Medulla oblongata (tissue), 1 donor: ENCODE data around the gene PLEK2.
"Not testable (repeated sequence)": the region's sequence is repeated elsewhere in the genome, so short reads cannot be mapped to it uniquely, and the experiment has no call there.

Experiments
- DNase-seq: peaks from one replicate; pipeline ENCODE4 v3.0.0-alpha.2; 2015; ENCODE audit errors: extremely low spot score

PLEK2 gene, protein sequence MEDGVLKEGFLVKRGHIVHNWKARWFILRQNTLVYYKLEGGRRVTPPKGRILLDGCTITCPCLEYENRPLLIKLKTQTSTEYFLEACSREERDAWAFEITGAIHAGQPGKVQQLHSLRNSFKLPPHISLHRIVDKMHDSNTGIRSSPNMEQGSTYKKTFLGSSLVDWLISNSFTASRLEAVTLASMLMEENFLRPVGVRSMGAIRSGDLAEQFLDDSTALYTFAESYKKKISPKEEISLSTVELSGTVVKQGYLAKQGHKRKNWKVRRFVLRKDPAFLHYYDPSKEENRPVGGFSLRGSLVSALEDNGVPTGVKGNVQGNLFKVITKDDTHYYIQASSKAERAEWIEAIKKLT

GRCh38 chr14:67411820-67412421 lies at the start of gene PLEK2:
Gene PLEK2 (minus strand): TSS chr14:67412165. CDS start chr14:67412059, 106 bp downstream.
- DNase-seq: no peak

DNA sequence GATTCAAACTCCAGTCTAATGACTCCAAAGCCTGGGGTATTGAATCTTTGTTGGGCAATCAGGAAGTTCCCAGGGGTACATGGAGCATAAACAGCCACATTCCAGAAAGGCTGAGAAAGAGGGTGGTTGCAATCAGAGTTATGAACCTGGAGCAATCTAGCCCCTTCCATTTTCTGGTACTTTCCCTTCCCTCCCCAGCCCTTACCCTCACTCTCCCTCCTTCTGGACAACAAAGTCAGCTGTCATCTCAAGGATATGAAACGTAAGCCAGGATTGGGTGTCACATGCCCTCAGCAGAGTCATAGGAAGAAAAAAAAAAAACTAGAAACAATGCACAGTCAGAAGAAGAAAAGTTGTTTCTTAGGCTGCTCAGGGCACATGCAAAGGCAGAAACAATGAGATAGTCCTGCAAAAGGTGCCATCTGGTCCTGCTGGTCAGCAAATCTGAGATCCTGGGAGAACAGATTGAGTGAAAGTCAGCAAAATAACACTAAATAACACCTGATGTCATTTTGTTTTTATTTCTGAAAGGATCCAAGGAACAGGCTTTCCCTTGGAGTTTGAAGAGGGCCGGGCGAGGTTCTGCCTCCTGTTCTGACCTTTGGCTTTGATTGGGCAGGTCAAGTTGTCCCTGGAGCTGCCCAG lies 49.5 kb upstream of the PLEK2 start:
- DNase-seq: no peak

GRCh38 chr14:67459336-67459735 lies 47.4 kb upstream of the PLEK2 start:
- no peak for DNase-seq

DNA sequence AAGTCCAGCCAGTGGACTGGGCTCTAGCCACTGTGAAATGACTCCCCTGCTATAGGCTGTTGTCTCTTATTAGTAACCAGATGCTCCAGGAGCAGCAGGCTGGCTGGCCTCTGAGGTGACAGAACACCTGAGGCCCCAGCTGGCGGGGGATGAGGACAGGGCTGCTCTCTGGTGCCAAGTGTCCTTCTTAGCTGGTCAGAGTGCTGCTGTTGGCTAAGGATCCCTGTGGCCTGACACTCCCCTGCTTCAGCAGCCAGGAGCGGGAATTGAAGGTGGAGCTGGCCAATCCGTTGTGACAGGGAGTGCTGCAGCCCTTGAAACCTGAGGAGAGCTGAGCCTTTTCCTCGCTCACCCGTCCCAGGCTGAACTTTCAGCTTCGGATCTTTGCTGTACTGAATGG lies 45.8 kb upstream of the PLEK2 start:
- DNase-seq: no peak

DNA sequence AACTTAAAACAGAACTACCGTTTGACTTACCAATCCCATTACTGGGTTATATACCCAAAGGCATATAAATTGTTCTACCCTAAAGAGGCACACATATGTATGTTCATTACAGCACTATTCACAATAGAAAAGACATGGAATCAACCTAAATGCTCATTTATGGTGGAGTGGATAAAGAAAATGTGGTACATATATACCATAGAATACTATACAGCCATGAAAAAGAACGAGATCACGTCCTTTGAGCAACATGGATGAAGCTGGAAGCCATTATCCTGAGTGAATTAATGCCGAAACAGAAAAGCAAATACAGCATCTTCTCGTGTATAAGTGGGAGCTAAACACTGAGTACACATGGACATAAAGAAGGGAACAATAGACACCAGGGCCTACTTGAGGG lies 44.8 kb upstream of the PLEK2 start:
- no peak for DNase-seq

DNA sequence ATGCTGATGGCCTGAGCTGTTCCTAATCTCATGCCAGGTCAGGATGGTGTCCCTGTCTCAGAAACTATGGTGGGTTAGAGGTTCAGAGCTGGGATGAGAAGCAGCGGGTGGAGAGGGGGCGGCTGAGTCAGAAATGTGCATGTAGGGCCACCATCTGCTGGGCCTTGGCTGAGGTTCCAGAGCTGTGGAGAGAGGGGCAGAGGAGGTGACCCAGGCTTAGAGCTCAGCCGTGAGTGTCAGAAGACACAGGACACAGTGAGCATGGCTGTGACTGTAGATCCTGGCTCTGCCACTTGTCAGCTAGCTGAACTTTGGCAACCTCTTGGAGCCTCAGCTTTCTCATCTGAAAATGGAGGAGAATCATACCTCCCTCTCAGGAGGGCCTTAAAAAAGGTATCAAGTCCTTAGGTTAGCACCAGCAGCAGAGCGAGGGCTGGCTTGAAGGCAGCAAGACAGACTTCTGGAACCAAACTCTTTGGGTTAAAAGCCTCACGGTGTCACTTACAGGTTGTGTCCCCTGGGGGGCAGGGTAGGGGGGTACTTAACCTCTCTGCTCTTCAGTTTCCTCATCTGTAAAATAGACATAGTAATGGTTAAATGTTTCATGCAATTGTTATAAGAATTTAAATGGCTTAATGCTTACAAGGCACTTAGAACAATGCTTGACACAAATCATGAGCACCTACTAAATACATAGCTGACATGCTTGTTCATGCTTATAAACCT lies 41.8 kb upstream of the PLEK2 start:
- DNase-seq: no peak

DNA sequence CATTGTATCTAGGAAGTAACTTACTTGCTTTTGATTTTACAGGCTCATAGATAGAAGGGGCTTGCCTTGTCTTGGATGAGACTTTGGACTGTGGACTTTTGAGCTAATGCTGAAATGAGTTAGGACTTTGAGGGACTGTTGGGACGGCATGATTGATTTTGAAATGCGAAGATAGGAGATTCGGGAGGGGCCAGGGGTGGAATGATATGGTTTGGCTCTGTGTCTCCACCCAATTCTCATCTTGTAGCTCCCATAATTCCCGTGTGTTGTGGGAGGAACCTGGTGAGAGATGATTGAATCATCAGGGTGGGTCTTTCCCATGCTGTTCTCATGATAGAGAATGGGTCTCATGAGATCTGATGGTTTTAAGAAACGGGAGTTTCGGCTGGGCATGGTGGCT lies 39.7 kb upstream of the PLEK2 start:
- not testable (repeated sequence) for DNase-seq

GRCh38 chr14:67449096-67449495 lies 37.1 kb upstream of the PLEK2 start:
- DNase-seq: peak; percentile 36

GRCh38 chr14:67447033-67447381 lies 35.0 kb upstream of the PLEK2 start:
- no peak for DNase-seq

- peak; percentile 64 for DNase-seq
Observed at GRCh38 chr14:67446371-67447032, 34.5 kb upstream of the PLEK2 start.

DNA sequence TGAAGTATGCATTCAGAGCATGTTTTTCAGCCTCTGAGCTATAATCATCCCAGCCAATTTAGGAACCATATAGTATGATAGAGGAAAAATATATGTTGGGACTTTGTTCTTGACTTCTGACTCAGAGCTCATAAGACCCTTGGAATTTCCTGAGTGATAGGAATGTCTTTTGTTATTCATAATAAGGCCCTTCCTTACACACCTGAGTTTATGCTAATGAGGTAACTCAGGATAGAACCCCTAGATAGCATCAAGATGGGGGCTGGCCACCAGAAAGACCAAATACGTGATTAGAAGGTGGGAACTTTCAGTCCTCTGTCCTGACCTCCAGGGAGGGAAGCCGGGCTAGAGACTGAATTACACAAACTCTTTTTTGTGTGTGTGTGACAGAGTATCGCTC lies 32.4 kb upstream of the PLEK2 start:
- no peak for DNase-seq

GRCh38 chr14:67442139-67442906 lies 30.4 kb upstream of the PLEK2 start:
- no peak for DNase-seq

GRCh38 chr14:67441672-67442071 lies 29.7 kb upstream of the PLEK2 start:
- DNase-seq: no peak

DNA sequence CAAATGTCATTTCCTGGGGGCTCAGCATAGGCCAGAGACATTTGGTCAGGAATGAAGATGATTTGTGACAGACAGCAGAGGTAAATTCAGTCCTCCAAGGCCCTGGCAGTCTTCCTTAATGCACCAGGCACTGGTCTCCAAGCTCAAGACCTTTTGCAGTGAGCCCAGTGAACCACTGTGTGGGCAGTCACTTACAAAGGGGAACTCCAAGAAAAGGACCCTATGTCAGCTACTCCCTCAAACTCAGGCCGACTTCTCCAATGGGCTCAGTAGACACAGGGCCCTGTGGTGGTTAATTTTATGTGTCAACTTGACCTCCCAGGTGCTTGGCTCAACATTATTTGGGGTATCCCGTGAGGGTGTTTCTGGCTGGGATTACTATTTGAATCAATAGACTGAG lies 29.3 kb upstream of the PLEK2 start:
- no peak for DNase-seq

DNA sequence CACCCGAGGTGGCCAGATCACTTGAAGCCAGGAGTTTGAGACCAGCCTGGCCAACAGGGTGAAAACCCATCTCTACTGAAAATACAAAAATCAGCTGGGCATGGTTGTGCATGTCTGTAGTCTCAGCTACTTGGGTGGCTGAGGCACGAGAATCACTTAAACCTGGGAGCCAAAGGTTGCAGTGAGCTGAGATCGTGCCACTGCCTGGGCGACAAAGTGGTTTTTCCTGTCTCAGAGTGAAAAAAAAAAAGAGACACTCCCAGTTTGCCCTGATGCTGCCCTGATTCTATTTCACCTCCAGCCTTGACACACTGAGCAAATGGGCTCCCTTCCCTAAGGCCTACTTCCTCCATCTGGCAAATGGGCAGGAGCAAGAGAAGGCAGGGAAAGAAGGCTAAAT lies 28.5 kb upstream of the PLEK2 start:
- DNase-seq: no peak

DNA sequence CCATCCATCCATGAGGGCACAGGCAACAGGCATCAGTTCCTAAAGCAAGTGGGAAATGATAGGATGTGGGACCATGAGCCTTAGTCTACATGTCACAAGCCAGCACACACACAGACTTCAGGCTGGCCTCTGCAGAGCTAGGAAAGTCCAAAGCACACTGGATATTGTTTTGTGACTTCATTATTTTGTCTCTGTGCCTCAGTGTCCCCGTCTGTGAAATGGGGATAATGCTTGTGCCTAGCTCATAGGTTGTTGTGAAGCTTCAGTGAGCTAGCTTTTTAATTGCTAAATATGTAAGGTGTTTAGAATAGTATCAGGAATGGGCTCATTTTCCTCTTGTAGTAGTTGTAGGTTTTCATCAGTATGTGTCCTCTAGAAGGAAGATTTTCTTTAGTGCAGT lies 27.0 kb upstream of the PLEK2 start:
- no peak for DNase-seq

- peak; percentile 81 for DNase-seq
Observed at GRCh38 chr14:67436006-67436866, 24.3 kb upstream of the PLEK2 start.

DNA sequence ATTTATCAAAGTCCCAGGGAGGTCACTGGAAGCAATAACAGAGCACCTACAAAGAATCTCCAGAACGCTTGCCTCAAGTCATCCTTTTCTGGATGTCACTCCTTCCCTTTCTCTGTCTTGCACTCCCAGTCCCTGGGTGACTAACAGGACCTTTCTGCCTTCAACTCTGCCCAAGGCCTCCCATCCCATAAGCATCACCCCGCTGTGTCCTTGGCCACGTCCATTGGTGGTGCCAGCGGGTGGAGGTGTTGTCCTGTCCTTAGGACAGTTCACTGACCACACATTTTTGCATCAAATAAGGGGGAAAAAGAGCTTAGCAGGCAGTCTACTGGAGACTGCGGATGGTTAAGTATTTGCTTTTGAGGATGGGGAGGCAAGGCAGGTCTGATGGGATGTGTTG lies 23.6 kb upstream of the PLEK2 start:
- DNase-seq: no peak

DNA sequence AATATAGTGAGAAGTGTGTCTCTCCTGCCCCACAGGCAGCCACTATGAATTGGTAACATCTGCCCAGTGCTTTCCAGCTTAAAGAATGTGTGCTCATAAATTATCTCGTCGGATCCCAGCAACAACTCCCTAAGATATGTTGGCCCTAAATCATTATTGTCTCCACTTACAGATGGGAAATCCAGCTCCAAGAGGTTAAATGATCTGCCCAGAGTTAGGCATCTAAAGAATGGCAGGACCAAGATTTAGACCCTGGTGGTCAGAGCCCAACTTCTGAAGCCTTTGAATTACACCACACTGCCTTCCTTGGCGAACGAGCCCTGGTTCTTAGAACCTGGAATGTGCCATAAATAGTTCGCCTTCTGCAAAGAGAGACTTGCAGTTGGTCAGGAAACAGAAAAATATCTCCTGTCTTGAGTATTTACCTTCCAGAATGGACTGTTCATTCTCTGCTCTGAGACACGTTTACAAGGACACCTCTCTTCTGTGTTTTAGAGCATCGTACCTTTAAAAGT lies 20.1 kb upstream of the PLEK2 start:
- DNase-seq: no peak
